Measurements from ENCODE around the gene GSTK1.

GRCh38 chr7:143265017-143265693 lies 1.9 kb downstream of the GSTK1 start:
- TF ChIP-seq, protein P1, sequence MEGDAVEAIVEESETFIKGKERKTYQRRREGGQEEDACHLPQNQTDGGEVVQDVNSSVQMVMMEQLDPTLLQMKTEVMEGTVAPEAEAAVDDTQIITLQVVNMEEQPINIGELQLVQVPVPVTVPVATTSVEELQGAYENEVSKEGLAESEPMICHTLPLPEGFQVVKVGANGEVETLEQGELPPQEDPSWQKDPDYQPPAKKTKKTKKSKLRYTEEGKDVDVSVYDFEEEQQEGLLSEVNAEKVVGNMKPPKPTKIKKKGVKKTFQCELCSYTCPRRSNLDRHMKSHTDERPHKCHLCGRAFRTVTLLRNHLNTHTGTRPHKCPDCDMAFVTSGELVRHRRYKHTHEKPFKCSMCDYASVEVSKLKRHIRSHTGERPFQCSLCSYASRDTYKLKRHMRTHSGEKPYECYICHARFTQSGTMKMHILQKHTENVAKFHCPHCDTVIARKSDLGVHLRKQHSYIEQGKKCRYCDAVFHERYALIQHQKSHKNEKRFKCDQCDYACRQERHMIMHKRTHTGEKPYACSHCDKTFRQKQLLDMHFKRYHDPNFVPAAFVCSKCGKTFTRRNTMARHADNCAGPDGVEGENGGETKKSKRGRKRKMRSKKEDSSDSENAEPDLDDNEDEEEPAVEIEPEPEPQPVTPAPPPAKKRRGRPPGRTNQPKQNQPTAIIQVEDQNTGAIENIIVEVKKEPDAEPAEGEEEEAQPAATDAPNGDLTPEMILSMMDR (IDR thresholded peaks at IDR 0.05) = no peak
- TF ChIP-seq EP300 (IDR thresholded peaks at IDR 0.05) = no peak
